EH (cell line): ENCODE data around the gene AHNAK2.
"Not testable (repeated sequence)": the region's sequence is repeated elsewhere in the genome, so short reads cannot be mapped to it uniquely, and the experiment has no call there.

Experiments
- DNase-seq: peaks from one replicate; pipeline ENCODE4 v3.0.0-alpha.2; 2015; ENCODE audit warnings: low read depth

Gene AHNAK2

DNA sequence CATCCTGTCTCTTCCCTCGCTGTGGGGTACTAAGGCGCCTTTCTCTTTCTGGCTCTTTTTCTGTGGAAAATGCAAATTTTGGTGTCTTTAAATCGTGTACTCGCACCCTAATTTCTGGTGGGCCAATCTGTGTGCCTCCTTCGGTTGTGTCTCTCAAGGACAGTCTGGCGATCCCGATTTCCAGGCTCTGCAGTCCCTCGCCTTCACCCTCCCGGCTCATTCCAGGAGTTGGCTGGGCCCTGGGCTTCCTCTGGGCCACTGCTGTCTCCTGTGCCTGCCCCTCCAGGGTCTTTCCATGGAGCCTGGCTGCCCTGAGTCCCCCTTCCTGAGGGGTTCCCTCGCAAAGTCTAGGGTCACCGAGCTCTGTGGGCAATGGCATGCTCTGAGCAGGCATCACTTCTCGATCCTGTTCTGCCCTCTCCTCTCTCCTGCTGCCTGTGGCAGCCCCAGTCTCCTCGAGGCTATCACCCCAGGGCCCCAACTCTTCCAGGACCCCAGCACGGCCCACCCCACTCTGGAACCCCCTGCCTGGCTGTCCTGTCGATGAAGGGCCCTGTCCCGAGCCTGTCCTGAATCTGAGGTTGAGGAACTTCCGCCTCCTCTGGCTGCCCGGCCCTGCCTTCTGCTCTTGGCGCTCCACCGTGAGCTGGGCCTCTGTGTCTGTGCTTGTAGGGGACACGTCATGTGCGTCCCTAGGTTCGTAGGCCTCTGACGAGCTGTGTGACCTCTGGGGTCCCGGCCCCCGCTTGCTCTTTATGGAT, 24.1 kb downstream of the AHNAK2 start:
- no peak for DNase-seq

DNA sequence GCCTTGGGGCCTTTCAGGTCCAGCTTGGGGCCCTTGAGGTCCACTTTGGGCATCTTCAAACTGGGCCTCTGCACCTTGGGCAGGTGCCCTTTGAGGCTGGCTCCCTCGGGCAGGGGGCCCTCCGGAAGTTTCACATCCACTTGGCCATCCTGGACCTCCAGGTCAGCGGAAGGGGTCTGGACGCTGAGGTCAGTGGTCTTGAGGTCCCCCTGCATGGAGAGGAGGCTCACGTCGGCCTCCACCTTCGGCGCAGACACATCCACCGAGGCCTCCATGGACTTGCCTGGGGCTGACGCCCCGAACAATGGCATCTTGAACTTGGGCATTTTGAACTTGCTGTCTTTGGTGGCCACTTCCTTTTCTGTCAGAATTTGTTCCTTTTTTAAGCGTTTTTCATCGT, 25.1 kb downstream of the AHNAK2 start:
- no peak for DNase-seq

DNA sequence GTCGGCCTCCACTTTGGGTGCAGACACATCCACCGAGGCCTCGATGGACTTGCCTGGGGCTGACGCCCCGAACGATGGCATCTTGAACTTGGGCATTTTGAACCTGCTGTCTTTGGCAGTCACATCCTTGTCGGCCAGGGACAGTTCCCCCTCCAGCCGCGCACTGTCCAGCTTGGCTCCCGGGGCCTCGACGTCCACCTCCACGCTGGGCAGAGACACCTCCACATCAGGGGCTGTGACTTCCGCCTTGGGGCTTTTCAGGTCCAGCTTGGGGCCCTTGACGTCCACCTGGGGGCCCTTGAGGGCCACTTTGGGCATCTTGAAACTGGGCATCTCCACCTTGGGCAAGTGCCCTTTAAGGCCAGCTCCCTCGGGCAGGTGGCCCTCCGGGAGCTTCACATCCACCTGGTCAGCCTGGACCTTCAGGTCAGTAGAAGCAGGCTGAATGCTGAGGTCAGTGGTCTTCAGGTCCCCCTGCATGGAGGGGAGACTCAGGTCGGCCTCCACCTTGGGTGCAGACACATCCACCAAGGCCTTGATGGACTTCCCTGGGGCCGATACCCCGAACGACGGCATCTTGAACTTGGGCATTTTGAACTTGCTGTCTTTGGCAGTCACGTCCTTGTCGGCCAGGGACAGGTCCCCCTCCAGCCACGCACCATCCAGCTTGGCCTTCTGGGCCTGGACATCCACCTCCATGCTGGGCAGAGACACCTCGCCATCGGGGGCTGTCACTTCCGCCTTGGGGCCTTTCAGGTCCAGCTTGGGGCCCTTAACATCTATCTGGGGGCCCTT, 26.1 kb downstream of the AHNAK2 start:
- DNase-seq: not testable (repeated sequence)

DNA sequence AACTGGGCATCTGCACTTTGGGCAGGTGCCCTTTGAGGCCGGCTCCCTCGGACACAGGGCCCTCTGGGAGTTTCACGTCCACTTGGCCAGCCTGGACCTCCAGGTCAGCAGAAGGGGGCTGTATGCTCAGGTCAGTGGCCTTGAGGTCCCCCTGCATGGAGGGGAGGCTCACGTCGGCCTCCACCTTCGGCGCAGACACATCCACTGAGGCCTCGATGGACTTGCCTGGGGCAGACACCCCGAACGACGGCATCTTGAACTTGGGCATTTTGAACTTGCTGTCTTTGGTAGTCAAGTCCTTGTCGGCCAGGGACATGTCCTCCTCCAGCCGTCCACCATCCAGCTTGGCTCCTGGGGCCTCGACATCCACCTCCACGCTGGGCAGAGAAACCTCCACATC, 27.5 kb downstream of the AHNAK2 start:
- not testable (repeated sequence) for DNase-seq

DNA sequence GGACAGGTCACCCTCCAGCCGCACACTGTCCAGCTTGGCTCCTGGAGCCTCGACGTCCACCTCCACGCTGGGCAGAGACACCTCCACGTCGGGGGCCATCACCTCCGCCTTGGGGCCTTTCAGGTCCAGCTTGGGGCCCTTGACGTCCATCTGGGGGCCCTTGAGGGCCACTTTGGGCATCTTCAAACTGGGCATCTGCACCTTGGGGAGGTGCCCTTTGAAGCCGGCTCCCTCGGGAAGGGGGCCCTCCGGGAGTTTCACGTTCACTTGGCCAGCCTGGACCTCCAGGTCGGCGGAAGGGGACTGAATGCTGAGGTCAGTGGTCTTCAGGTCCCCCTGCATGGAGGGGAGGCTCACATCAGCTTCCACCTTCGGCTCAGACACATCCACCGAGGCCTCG, 28.2 kb downstream of the AHNAK2 start:
- no peak for DNase-seq

DNA sequence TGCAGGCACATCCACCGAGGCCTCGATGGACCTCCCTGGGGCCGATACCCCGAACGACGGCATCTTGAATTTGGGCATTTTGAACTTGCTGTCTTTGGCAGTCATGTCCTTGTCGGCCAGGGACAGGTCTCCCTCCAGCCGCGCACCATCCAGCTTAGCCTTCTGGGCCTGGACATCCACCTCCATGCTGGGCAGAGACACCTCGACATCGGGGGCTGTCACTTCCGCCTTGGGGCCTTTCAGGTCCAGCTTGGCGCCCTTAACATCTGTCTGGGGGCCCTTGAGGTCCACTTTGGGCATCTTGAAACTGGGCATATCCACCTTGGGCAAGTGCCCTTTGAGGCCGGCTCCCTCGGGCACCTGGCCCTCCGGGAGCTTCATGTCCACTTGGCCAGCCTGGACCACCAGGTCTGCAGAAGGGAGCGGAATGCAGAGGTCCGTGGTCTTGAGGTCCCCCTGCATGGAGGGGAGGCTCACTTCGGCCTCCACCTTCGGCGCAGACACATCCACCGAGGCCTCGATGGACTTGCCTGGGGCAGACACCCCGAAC, 28.7 kb downstream of the AHNAK2 start:
- DNase-seq: not testable (repeated sequence)

DNA sequence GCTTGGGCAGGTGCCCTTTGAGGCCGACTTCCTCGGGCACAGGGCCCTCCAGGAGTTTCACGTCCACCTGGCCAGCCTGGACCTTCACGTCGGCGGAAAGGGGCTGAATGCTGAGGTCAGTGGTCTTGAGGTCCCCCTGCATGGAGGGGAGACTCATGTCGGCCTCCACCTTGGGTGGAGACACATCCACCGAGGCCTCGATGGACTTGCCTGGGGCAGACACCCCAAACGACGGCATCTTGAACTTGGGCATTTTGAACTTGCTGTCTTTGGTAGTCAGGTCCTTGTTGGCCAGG, 29.5 kb downstream of the AHNAK2 start:
- no peak for DNase-seq

DNA sequence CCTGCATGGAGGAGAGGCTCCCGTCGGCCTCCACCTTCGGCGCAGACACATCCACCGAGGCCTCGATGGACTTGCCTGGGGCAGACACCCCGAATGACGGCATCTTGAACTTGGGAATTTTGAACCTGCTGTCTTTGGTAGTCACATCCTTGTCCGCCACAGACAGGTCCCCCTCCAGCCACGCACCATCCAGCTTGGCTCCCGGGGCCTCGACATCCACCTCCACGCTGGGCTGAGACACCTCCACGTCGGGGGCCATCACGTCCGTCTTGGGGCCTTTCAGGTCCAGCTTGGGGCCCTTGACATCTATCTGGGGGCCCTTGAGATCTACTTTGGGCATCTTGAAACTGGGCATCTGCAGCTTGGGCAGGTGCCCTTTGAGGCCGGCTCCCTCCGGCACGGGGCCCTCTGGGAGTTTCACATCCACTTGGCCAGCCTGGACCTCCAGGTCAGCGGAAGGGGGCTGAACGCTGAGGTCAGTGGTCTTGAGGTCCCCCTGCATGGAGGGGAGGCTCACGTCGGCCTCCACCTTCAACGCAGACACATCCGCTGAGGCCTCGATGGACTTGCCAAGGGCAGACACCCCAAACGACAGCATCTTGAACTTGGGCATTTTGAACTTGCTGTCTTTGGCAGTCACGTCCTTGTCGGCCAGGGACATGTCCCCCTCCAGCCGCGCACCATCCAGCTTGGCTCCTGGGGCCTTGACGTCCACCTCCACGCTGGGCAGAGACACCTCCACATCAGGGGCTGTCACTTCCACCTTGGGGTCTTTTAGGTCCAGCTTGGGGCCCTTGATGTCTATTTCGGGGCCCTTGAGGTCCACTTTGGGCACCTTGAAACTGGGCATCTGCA, 30.1 kb downstream of the AHNAK2 start:
- not testable (repeated sequence) for DNase-seq

DNA sequence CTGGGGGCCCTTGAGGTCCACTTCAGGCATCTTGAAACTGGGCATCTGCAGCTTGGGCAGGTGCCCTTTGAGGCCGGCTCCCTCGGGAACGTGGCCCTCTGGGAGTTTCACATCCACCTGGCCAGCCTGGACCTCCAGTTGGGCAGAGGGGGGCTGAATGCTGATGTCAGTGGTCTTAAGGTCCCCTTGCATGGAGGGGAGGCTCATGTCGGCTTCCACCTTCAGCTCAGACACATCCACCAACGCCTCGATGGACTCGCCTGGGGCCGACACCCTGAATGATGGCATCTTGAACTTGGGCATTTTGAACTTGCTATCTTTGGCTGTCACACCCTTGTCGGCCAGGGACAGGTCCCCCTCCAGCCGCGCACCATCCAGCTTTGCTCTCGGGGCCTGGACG, 31.0 kb downstream of the AHNAK2 start:
- not testable (repeated sequence) for DNase-seq

DNA sequence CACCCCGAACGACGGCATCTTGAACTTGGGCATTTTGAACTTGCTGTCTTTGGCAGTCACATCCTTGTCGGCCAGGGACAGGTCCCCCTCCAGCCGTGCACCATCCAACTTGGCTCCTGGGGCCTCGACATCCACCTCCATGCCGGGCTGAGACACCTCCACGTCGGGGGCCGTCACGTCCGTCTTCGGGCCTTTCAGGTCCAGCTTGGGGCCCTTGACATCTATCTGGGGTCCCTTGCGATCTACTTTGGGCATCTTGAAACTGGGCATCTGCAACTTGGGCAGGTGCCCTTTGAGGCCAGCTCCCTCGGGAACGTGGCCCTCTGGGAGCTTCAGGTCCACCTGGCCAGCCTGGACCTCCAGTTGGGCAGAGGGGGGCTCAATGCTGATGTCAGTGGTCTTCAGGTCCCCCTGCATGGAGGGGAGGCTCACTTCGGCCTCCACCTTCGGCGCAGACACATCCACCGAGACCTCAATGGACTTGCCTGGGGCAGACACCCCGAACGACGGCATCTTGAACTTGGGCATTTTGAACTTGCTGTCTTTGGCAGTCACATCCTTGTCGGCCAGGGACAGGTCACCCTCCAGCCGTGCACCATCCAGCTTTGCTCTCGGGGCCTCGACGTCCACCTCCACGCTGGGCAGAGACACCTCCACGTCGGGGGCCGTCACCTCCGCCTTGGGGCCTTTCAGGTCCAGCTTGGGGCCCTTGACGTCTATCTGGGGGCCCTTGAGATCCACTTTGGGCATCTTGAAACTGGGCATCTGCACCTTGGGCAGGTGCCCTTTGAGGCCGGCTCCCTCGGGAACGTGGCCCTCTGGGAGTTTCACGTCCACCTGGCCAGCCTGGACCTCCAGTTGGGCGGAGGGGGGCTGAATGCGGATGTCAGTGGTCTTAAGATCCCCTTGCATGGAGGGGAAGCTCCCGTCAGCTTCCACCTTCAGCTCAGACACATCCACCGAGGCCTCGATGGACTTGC, 31.9 kb downstream of the AHNAK2 start:
- not testable (repeated sequence) for DNase-seq

DNA sequence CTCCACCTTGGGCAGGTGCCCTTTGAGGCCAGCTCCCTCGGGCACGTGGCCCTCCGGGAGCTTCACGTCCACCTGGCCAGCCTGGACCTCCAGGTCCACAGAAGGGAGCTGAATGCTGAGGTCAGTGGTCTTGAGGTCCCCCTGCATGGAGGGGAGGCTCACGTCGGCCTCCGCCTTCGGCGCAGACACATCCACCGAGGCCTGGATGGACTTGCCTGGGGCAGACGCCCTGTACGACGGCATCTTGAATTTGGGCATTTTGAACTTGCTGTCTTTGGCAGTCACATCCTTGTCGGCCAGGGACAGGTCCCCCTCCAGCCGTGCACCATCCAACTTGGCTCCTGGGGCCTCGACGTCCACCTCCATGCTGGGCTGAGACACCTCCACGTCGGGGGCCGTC, 32.9 kb downstream of the AHNAK2 start:
- not testable (repeated sequence) for DNase-seq

DNA sequence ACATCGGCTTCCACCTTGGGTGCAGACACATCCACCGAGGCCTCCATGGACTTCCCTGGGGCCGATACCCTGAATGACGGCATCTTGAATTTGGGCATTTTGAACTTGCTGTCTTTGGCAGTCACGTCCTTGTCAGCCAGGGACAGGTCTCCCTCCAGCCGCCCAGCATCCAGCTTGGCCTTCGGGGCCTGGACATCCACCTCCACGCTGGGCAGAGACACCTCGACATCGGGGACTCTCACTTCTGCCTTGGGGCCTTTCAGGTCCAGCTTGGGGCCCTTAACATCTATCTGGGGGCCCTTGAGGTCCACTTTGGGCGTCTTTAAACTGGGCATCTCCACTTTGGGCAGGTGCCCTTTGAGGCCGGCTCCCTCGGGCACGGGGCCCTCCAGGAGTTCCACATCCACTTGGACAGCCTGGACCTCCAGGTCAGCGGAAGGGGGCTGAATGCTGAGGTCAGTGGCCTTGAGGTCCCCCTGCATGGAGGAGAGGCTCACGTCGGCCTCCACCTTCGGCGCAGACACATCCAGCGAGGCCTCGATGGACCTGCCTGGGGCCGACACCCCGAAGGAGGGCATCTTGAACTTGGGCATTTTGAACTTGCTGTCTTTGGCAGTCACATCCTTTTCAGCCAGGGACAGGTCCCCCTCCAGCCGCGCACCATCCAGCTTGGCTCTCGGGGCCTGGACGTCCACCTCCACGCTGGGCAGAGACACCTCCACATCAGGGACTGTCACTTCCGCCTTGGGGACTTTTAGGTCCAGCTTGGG, 33.6 kb downstream of the AHNAK2 start:
- not testable (repeated sequence) for DNase-seq

DNA sequence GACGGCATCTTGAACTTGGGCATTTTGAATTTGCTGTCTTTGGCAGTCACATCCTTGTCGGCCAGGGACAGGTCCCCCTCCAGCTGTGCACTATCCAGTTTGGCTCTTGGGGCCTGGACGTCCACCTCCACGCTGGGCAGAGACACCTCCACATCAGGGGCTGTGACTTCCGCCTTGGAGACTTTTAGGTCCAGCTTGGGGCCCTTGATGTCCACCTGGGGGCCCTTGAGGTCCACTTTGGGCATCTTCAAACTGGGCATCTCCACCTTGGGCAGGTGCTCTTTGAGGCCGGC, 34.2 kb downstream of the AHNAK2 start:
- DNase-seq: not testable (repeated sequence)

DNA sequence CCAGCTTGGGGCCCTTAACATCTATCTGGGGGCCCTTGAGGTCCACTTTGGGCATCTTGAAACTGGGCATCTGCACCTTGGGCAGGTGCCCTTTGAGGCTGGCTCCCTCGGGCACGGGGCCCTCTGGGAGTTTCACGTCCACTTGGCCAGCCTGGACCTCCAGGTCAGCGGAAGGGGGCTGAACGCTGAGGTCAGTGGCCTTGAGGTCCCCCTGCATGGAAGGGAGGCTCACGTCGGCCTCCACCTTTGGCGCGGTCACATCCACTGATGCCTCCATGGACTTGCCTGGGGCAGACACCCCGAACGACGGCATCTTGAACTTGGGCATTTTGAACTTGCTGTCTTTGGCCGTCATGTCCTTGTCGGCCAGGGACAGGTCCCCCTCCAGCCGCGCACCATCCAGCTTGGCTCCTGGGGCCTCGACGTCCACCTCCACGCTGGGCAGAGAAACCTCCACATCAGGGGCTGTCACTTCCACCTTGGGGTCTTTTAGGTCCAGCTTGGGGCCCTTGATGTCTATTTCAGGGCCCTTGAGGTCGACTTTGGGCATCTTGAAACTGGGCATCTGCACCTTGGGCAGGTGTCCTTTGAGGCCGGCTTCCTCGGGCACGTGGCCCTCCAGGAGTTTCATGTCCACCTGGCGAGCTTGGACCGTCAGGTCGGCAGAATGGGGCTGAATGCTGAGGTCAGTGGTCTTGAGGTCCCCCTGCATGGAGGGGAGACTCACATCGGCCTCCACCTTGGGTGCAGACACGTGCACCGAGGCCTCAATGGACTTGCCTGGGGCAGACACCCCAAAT, 34.8 kb downstream of the AHNAK2 start:
- DNase-seq: not testable (repeated sequence)

DNA sequence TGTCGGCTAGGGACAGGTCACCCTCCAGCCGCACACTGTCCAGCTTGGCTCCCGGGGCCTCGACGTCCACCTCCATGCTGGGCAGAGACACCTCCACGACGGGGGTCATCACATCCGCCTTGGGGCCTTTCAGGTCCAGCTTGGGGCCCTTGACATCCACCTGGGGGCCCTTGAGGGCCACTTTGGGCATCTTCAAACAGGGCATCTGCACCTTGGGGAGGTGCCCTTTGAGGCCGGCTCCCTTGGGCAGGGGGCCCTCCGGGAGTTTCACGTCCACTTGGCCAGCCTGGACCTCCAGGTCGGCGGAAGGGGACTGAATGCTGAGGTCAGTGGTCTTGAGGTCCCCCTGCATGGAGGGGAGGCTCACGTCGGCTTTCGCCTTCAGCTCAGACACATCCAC, 35.6 kb downstream of the AHNAK2 start:
- no peak for DNase-seq

DNA sequence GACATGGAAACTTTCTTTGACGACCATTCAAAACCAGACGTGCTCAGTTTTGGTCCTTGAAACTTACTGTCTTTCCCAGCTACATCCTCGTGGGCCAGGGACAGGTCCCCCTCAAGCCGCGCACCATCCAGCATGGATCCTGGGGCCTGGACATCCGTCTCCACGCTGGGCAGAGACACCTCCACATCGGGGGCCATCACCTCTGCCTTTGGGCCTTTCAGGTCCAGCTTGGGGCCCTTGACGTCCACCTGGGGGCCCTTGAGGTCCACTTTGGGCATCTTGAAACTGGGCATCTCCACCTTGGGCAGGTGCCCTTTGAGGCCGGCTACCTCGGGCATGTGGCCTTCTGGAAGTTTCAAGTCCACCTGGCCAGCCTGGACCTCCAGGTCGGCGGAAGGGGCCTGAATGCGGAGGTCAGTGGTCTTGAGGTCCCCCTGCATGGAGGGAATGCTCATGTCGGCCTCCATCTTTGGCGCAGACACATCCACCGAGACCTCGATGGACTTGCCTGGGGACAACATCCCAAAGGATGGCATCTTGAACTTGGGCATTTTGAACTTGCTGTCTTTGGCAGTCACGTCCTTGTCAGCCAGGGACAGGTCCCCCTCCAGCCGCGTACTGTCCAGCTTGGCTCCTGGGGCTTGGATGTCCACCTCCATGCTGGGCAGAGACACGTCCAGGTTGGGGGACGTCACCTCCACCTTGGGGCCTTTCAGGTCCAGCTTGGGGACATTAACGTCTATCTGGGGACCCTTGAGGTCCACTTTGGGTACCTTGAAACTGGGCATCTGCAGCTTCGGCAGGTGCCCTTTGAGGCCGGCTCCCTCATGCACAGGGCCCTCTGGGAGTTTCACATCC, 36.4 kb downstream of the AHNAK2 start:
- DNase-seq: no peak

DNA sequence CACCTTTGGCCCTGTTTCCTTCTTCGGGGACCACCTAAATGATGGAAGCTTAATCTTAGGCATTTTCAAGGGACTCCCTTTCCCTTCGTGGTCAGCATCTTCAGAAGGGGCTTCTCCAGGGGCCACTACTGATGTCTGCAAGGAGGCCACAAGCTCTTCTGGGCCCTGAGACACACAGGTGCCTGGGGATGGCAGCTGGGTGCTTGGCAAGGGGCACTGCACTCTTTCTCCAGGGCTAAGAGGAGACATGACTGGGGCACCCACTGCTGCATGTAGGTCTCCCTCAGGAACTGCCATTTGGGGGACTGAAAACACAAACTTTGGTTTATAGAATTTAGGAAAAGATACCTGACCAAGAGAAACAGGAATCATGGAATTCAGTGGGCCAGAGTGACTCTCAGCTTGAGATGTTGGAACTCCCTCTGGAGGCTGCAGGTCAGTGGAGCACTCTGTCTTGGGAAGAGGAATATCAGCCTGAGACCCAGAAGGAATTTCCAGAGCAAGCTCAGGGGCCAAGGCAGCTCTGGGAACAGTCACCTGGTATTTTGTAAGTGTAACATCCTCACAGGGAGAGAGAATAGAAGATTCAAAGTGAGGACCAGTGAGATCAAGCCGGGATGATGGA, 37.5 kb downstream of the AHNAK2 start:
- no peak for DNase-seq

DNA sequence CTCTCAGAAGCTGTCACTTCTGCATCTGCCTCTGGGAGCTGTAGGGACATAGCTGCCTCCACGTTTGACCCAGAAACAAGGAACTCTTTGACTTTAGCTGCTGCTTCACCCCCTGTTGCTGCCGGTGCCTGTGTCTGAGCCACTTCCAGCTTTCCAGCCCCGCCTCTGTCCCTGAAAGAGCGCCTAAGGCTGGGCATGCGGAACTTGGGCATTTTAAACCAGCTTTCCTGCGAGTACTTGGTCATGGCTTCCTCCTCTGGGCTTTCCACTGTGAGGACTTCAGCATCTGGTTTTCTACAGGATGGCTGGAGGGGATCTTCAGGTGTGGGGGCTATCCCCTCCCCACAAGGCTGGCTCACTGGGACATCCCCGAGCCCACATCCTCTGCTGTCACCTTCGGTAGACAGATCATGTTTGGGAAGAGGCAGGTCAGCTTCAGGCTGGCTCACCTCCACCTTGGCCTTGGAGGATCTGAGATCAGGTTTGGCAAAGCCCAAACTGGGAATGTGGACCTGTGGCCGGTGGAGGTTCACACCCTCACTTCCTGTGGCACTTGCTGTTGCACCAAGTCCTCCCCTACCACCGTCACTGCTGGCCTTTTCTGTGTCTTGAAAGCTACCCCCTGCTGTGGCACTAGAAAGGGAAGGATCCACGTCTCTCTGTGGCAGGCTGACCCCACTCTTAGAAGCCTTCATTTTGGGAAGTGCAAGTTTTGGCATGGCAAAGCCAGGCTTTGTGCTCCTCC, 38.3 kb downstream of the AHNAK2 start:
- DNase-seq: no peak
